ENCODE data around the gene SIX5.
"Not testable (repeated sequence)": the region's sequence is repeated elsewhere in the genome, so short reads cannot be mapped to it uniquely, and the experiment has no call there.

SIX5 gene

DNA sequence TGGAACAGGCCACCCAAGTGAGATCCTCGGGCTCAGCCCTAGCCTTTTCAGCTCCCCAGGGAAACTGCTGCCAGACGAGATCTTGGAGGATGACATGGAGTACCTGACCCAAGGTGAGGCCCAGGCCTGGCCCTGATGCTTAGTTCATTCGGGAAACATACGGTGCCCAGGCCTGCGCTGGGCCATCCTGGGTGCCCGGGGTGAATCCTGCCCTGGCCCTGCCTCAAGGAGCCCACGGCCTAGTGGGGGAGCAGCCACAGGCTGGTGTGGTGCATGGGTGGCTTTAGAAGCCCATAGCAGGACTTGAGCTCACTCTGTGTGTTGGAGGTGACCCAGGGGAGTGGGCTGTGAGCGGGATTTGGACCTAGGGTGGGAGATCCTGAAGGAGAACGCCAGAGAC is 10.1 kb downstream of the SIX5 start:
- Histone ChIP-seq H3K9ac (ENCODE audit: low read depth in 1 of 2, low read length in 2 of 2) (no peak overlapping the region), H3K27ac (ENCODE audit: low read depth in 2 of 2, low read length in 2 of 2) (no peak overlapping the region), H3K4me3 (ENCODE audit: low read length in 2 of 2) (no peak overlapping the region), H3K36me3 (ENCODE audit: control insufficient read depth in 2 of 2, insufficient read depth in 2 of 2, low read length in 2 of 2) (no peaks in the 10 kb centered on the region), H3K4me1 (ENCODE audit: control insufficient read depth in 2 of 2, insufficient read depth in 2 of 2, low read length in 2 of 2) (no peaks in the 10 kb centered on the region), H3K27me3 (ENCODE audit: control insufficient read depth in 2 of 2, insufficient read depth in 2 of 2, low read length in 2 of 2) (no peaks in the 10 kb centered on the region), H3K9me3 (ENCODE audit: control insufficient read depth in 2 of 2, low read length in 2 of 2) (no peaks in the 10 kb centered on the region)

DNA sequence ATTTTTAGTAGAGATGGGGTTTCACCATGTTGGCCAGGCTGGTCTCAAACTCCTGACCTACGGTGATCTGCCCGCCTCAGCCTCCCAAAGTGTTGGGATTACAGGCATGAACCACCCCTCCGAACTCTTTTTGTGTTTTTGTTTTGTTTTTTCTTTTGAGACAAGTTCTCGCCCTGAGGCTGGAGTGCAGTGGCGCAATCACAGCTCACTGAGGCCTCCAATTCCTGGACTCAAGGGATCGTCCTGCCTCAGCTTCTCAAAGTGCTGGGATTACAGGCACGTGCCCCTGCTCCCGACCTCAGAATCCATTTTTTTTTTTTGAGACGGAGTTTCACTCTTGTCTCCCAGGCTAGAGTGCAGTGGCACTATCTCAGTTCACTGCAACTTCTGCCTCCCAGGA is 11.4 kb downstream of the SIX5 start:
- Histone ChIP-seq H3K36me3 (ENCODE audit: control insufficient read depth in 2 of 2, insufficient read depth in 2 of 2, low read length in 2 of 2) (no peaks in the 10 kb centered on the region), H3K27ac (ENCODE audit: low read depth in 2 of 2, low read length in 2 of 2) (no peak overlapping the region), H3K27me3 (ENCODE audit: control insufficient read depth in 2 of 2, insufficient read depth in 2 of 2, low read length in 2 of 2) (no peaks in the 10 kb centered on the region), H3K4me1 (ENCODE audit: control insufficient read depth in 2 of 2, insufficient read depth in 2 of 2, low read length in 2 of 2) (no peaks in the 10 kb centered on the region), H3K9ac (ENCODE audit: low read depth in 1 of 2, low read length in 2 of 2) (no peak overlapping the region), H3K4me3 (ENCODE audit: low read length in 2 of 2) (no peak overlapping the region), H3K9me3 (ENCODE audit: control insufficient read depth in 2 of 2, low read length in 2 of 2) (no peaks in the 10 kb centered on the region)

DNA sequence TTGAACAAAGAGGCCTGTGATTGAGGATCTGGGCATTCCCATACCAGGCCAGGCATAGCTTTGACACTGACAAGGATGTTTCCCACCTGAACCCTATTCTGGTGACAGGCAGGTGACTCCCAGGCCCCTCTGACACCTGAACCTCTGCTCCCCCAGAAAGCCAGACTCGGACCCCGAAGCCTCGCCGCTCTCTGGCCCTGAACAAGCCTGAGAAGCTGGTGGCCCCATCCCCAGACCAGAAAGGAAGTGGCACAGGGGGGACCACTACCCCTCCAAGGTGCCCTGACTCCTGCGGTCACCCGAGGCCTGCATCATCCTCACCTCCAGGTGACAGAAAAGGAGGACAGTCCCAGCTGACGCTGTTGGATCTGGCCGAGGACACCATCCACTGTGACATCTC is 14.7 kb downstream of the SIX5 start:
- H3K4me3 ChIP-seq (ENCODE audit: low read length in 2 of 2) = no peak overlapping the region
- no peaks in the 10 kb centered on the region for H3K27me3 ChIP-seq (ENCODE audit: control insufficient read depth in 2 of 2, insufficient read depth in 2 of 2, low read length in 2 of 2)
- H3K9ac ChIP-seq (ENCODE audit: low read depth in 1 of 2, low read length in 2 of 2) = no peak overlapping the region
- no peaks in the 10 kb centered on the region for H3K36me3 ChIP-seq (ENCODE audit: control insufficient read depth in 2 of 2, insufficient read depth in 2 of 2, low read length in 2 of 2)
- no peaks in the 10 kb centered on the region for H3K4me1 ChIP-seq (ENCODE audit: control insufficient read depth in 2 of 2, insufficient read depth in 2 of 2, low read length in 2 of 2)
- no peak overlapping the region for H3K27ac ChIP-seq (ENCODE audit: low read depth in 2 of 2, low read length in 2 of 2)
- no peaks in the 10 kb centered on the region for H3K9me3 ChIP-seq (ENCODE audit: control insufficient read depth in 2 of 2, low read length in 2 of 2)

DNA sequence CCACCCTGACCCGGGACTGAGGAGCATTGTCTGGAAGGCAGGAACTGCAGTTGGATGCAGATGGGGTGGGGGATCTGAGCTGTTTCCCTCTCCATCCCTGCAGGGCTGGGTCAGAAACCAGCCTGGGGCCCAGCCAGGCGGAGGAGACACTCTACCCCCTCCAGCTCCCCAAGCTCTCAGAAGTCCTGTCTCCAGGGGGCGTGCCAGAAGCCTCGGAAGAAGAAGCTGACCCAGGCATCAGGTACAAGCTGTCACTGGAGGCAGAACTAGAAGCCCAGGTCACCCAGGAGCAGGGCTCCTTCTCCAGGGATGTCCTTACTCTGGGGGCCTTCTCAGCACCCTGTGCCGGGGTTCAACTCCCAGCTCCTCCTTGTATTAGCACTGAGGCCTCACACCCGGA is 15.5 kb downstream of the SIX5 start:
- no peak overlapping the region for H3K9ac ChIP-seq (ENCODE audit: low read depth in 1 of 2, low read length in 2 of 2)

DNA sequence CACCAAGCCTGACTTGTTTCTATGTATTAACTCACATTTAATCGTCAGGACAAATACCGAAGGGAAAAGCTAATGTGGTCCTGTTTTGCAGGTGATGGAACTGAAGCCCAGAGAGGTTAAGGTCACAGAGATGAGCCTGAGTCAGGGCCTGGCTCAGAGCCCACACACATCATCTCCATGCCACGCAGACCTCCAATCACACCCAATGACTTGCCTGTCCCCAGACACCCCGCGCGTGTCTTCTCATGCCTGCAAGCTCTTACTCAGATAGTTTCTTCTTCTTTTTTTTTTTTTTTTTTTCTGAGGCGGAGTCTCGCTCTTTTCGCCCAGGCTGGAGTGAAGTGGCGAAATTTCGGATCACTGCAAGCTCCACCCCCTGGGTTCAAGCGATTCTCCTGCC is 16.4 kb downstream of the SIX5 start:
- Histone ChIP-seq H3K27ac (ENCODE audit: low read depth in 2 of 2, low read length in 2 of 2) (no peak overlapping the region), H3K36me3 (ENCODE audit: control insufficient read depth in 2 of 2, insufficient read depth in 2 of 2, low read length in 2 of 2) (no peaks in the 10 kb centered on the region), H3K4me3 (ENCODE audit: low read length in 2 of 2) (no peak overlapping the region), H3K9me3 (ENCODE audit: control insufficient read depth in 2 of 2, low read length in 2 of 2) (no peaks in the 10 kb centered on the region), H3K4me1 (ENCODE audit: control insufficient read depth in 2 of 2, insufficient read depth in 2 of 2, low read length in 2 of 2) (no peaks in the 10 kb centered on the region), H3K9ac (ENCODE audit: low read depth in 1 of 2, low read length in 2 of 2) (no peak overlapping the region), H3K27me3 (ENCODE audit: control insufficient read depth in 2 of 2, insufficient read depth in 2 of 2, low read length in 2 of 2) (no peaks in the 10 kb centered on the region)

More for the DNA sequence above, 15.5 kb downstream of the SIX5 start:
- no peak overlapping the region for H3K27ac ChIP-seq (ENCODE audit: low read depth in 2 of 2, low read length in 2 of 2)
- H3K9me3 ChIP-seq (ENCODE audit: control insufficient read depth in 2 of 2, low read length in 2 of 2) = no peaks in the 10 kb centered on the region
- no peak overlapping the region for H3K4me3 ChIP-seq (ENCODE audit: low read length in 2 of 2)
- no peaks in the 10 kb centered on the region for H3K4me1 ChIP-seq (ENCODE audit: control insufficient read depth in 2 of 2, insufficient read depth in 2 of 2, low read length in 2 of 2)
- H3K27me3 ChIP-seq (ENCODE audit: control insufficient read depth in 2 of 2, insufficient read depth in 2 of 2, low read length in 2 of 2) = no peaks in the 10 kb centered on the region
- no peaks in the 10 kb centered on the region for H3K36me3 ChIP-seq (ENCODE audit: control insufficient read depth in 2 of 2, insufficient read depth in 2 of 2, low read length in 2 of 2)

DNA sequence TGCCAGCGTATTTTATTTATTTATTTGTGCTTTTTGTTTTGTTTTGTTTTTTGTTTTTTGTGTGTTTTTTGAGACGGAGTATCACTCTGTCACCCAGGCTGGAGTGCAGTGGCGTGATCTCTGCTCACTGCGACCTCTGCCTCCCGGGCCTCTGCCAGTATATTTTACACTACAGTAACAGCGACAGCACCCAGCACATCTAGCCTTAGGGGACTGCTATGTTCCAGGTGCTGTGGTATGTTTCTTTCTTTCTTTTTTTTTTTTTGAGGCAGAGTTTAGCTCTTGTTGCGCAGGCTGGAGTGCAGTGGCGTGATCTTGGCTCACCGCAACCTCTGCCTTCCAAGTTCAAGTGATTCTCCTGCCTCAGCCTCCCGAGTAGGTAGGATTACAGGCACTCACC is 17.6 kb downstream of the SIX5 start:
- H3K27me3 ChIP-seq (ENCODE audit: control insufficient read depth in 2 of 2, insufficient read depth in 2 of 2, low read length in 2 of 2); H3K4me1 ChIP-seq (ENCODE audit: control insufficient read depth in 2 of 2, insufficient read depth in 2 of 2, low read length in 2 of 2); H3K9me3 ChIP-seq (ENCODE audit: control insufficient read depth in 2 of 2, low read length in 2 of 2); H3K4me3 ChIP-seq (ENCODE audit: low read length in 2 of 2); H3K27ac ChIP-seq (ENCODE audit: low read depth in 2 of 2, low read length in 2 of 2); H3K9ac ChIP-seq (ENCODE audit: low read depth in 1 of 2, low read length in 2 of 2); H3K36me3 ChIP-seq (ENCODE audit: control insufficient read depth in 2 of 2, insufficient read depth in 2 of 2, low read length in 2 of 2): not testable (repeated sequence)

DNA sequence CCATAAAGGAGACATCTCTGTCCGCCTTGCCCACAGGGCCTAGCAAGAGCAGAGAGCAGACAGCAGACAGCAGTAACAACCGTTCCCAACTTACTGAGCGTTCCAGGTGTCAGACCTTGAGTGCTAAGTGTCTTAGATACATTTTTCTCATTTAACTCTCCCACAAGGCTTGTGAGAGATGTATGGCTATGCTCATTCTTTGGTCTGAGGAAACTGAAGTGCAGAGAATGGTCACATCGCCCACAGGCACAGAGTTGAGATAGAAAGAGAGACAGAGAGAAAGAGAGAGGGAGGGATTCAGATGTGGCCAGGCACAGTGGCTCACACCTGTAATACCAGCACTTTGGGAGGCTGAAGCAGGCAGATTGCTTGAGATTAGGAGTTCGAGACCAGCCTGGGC is 21.5 kb downstream of the SIX5 start:
- Histone ChIP-seq H3K9ac (ENCODE audit: low read depth in 1 of 2, low read length in 2 of 2) (no peak overlapping the region), H3K36me3 (ENCODE audit: control insufficient read depth in 2 of 2, insufficient read depth in 2 of 2, low read length in 2 of 2) (no peaks in the 10 kb centered on the region), H3K27me3 (ENCODE audit: control insufficient read depth in 2 of 2, insufficient read depth in 2 of 2, low read length in 2 of 2) (peaks cover 0 to 4% of the 10 kb centered on the region in 2 donors), H3K27ac (ENCODE audit: low read depth in 2 of 2, low read length in 2 of 2) (no peak overlapping the region), H3K9me3 (ENCODE audit: control insufficient read depth in 2 of 2, low read length in 2 of 2) (no peaks in the 10 kb centered on the region), H3K4me1 (ENCODE audit: control insufficient read depth in 2 of 2, insufficient read depth in 2 of 2, low read length in 2 of 2) (no peaks in the 10 kb centered on the region), H3K4me3 (ENCODE audit: low read length in 2 of 2) (no peak overlapping the region)

DNA sequence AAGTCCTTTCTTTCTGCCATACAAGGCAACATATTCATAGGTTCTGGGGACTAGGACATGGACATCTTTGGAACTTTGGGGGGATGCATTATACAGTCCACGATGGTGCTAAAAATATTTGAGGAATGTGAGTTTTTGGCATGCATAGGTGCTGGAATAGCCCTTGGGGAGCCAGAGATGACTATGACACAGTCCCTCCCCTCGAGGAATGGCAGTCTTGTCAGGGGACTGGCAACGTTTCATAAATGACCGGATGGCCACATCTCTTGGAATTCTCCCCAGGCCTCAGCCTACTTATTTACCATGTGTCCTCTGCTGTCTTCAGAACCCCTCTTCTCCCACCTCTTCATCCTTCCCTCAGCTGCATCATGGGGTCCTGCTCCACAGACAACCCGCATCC is 22.2 kb downstream of the SIX5 start:
- H3K27ac ChIP-seq (ENCODE audit: low read depth in 2 of 2, low read length in 2 of 2) = no peak overlapping the region
- H3K9me3 ChIP-seq (ENCODE audit: control insufficient read depth in 2 of 2, low read length in 2 of 2) = no peaks in the 10 kb centered on the region

DNA sequence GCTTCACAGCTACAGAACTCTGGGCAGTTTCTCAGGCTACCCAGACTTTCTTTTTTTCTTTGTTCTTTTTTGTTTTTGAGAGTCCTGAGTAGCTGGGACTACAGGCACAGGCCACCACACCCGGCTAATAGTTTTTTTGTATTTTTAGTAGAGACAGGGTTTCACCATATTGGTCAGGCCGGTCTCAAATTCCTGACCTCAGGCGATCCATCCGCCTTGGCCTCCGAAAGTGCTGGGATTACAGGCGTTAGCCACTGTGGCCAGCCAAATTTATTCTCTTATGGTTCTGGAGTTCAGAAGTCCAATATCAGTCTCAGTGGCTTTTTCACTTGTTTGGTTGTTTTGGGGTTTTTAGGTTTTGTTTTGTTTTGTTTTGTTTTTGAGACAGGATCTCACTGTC is 23.4 kb downstream of the SIX5 start:
- Histone ChIP-seq H3K9ac (ENCODE audit: low read depth in 1 of 2, low read length in 2 of 2) (no peak overlapping the region), H3K9me3 (ENCODE audit: control insufficient read depth in 2 of 2, low read length in 2 of 2) (no peaks in the 10 kb centered on the region), H3K4me3 (ENCODE audit: low read length in 2 of 2) (no peak overlapping the region), H3K27ac (ENCODE audit: low read depth in 2 of 2, low read length in 2 of 2) (no peak overlapping the region), H3K4me1 (ENCODE audit: control insufficient read depth in 2 of 2, insufficient read depth in 2 of 2, low read length in 2 of 2) (no peaks in the 10 kb centered on the region), H3K36me3 (ENCODE audit: control insufficient read depth in 2 of 2, insufficient read depth in 2 of 2, low read length in 2 of 2) (no peaks in the 10 kb centered on the region), H3K27me3 (ENCODE audit: control insufficient read depth in 2 of 2, insufficient read depth in 2 of 2, low read length in 2 of 2) (peaks cover 0 to 4% of the 10 kb centered on the region in 2 donors)

More for the DNA sequence above, 22.2 kb downstream of the SIX5 start:
- Histone ChIP-seq H3K4me3 (ENCODE audit: low read length in 2 of 2) (no peak overlapping the region), H3K9ac (ENCODE audit: low read depth in 1 of 2, low read length in 2 of 2) (no peak overlapping the region), H3K36me3 (ENCODE audit: control insufficient read depth in 2 of 2, insufficient read depth in 2 of 2, low read length in 2 of 2) (no peaks in the 10 kb centered on the region), H3K27me3 (ENCODE audit: control insufficient read depth in 2 of 2, insufficient read depth in 2 of 2, low read length in 2 of 2) (peaks cover 0 to 4% of the 10 kb centered on the region in 2 donors), H3K4me1 (ENCODE audit: control insufficient read depth in 2 of 2, insufficient read depth in 2 of 2, low read length in 2 of 2) (no peaks in the 10 kb centered on the region)

DNA sequence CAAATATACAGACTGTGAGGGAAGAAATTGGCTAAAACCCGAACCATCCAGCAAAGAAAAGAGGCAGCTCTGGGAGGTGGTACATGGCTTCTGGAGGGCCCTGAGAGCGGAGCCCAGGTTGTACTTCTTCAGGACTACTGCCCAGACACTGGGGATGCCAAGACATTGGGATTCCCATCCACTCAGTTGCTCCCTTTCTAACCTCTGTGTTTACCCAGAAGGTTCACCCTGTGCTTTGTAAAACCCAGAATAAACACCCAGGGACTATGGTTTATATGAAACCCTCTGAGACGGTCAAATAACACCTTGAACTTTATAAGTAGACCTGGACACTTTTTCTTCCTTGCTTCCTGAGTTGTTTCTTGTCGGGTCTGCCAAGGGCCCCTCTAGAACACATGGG is 26.1 kb downstream of the SIX5 start:
- no peaks in the 10 kb centered on the region for H3K4me1 ChIP-seq (ENCODE audit: control insufficient read depth in 2 of 2, insufficient read depth in 2 of 2, low read length in 2 of 2)
- H3K36me3 ChIP-seq (ENCODE audit: control insufficient read depth in 2 of 2, insufficient read depth in 2 of 2, low read length in 2 of 2) = no peaks in the 10 kb centered on the region
- peaks cover 0 to 4% of the 10 kb centered on the region in 2 donors for H3K27me3 ChIP-seq (ENCODE audit: control insufficient read depth in 2 of 2, insufficient read depth in 2 of 2, low read length in 2 of 2)
- no peak overlapping the region for H3K4me3 ChIP-seq (ENCODE audit: low read length in 2 of 2)
- no peak overlapping the region for H3K9ac ChIP-seq (ENCODE audit: low read depth in 1 of 2, low read length in 2 of 2)
- no peak overlapping the region for H3K27ac ChIP-seq (ENCODE audit: low read depth in 2 of 2, low read length in 2 of 2)
- no peaks in the 10 kb centered on the region for H3K9me3 ChIP-seq (ENCODE audit: control insufficient read depth in 2 of 2, low read length in 2 of 2)

Measured in mucosa of rectum (tissue), 2 donors.